ENCODE measurements around the gene GALNT5.

Gene GALNT5

DNA sequence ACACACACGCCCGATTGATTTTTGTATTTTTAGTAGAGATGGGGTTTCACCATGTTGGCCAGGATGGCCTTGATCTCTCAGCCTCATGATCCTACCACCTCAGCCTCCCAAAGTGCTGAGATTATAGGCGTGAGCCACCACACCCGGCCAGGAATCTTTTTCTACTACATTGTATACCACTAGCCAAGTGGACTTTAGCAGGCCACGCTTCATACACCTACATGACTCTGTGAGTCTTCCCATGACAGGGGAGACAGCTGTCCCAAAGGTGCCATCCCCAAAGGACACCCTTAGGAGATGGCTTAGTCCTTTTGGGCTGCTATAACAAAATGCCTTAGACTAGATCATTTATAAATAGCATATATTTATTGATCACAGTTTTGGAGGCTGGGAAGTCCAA is 35.3 kb downstream of the GALNT5 start:
- no peaks in the 10 kb centered on the region for H3K9me3 ChIP-seq (ENCODE audit: control insufficient read depth, insufficient read depth, low read length)
- H3K9ac ChIP-seq (ENCODE audit: low read depth, low read length): no peak overlapping the region
- no peaks in the 10 kb centered on the region for H3K36me3 ChIP-seq (ENCODE audit: control insufficient read depth, insufficient read depth, low read length)
- no peaks in the 10 kb centered on the region for H3K27me3 ChIP-seq (ENCODE audit: control insufficient read depth, insufficient read depth, low read length)
- no peaks in the 10 kb centered on the region for H3K4me1 ChIP-seq (ENCODE audit: control insufficient read depth, insufficient read depth, low read length)
- H3K27ac ChIP-seq (ENCODE audit: low read depth, low read length): no peak overlapping the region
- H3K4me3 ChIP-seq (ENCODE audit: low read depth, low read length): no peak overlapping the region

GRCh38 chr2:157296490-157296889 is 39.0 kb downstream of the GALNT5 start:
- Histone ChIP-seq H3K9me3 (ENCODE audit: control insufficient read depth, insufficient read depth, low read length) (no peaks in the 10 kb centered on the region), H3K4me1 (ENCODE audit: control insufficient read depth, insufficient read depth, low read length) (no peaks in the 10 kb centered on the region), H3K27ac (ENCODE audit: low read depth, low read length) (no peak overlapping the region), H3K9ac (ENCODE audit: low read depth, low read length) (no peak overlapping the region), H3K4me3 (ENCODE audit: low read depth, low read length) (no peak overlapping the region), H3K36me3 (ENCODE audit: control insufficient read depth, insufficient read depth, low read length) (no peaks in the 10 kb centered on the region), H3K27me3 (ENCODE audit: control insufficient read depth, insufficient read depth, low read length) (no peaks in the 10 kb centered on the region)

GRCh38 chr2:157296958-157297357 is 39.5 kb downstream of the GALNT5 start:
- Histone ChIP-seq H3K9ac (ENCODE audit: low read depth, low read length) (no peak overlapping the region), H3K36me3 (ENCODE audit: control insufficient read depth, insufficient read depth, low read length) (no peaks in the 10 kb centered on the region), H3K4me3 (ENCODE audit: low read depth, low read length) (no peak overlapping the region), H3K4me1 (ENCODE audit: control insufficient read depth, insufficient read depth, low read length) (no peaks in the 10 kb centered on the region), H3K27me3 (ENCODE audit: control insufficient read depth, insufficient read depth, low read length) (no peaks in the 10 kb centered on the region), H3K9me3 (ENCODE audit: control insufficient read depth, insufficient read depth, low read length) (no peaks in the 10 kb centered on the region), H3K27ac (ENCODE audit: low read depth, low read length) (no peak overlapping the region)

DNA sequence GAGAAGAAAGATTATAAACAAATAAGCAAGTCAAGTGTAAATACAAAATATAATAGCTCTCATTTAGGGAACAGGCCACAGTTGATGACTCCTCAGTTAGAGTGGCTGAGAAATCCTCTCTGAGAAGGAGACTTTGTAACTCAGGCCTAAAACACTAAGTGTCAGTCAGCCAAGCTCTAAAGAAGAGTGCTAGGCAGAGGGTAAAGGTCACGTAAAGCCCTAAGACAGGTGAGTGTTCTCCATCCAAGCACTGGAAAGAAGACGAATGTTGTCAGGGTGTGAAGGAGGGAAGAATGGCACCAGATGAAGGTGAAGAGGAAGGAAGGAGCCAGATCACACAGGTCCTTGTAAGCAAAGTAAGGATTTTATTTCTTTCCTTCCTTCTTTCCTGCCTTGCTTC is 43.8 kb downstream of the GALNT5 start:
- H3K4me1 ChIP-seq (ENCODE audit: control insufficient read depth, insufficient read depth, low read length): no peaks in the 10 kb centered on the region
- H3K27ac ChIP-seq (ENCODE audit: low read depth, low read length): no peak overlapping the region
- no peaks in the 10 kb centered on the region for H3K9me3 ChIP-seq (ENCODE audit: control insufficient read depth, insufficient read depth, low read length)
- H3K4me3 ChIP-seq (ENCODE audit: low read depth, low read length): no peak overlapping the region
- no peaks in the 10 kb centered on the region for H3K36me3 ChIP-seq (ENCODE audit: control insufficient read depth, insufficient read depth, low read length)
- H3K9ac ChIP-seq (ENCODE audit: low read depth, low read length): no peak overlapping the region
- no peaks in the 10 kb centered on the region for H3K27me3 ChIP-seq (ENCODE audit: control insufficient read depth, insufficient read depth, low read length)

DNA sequence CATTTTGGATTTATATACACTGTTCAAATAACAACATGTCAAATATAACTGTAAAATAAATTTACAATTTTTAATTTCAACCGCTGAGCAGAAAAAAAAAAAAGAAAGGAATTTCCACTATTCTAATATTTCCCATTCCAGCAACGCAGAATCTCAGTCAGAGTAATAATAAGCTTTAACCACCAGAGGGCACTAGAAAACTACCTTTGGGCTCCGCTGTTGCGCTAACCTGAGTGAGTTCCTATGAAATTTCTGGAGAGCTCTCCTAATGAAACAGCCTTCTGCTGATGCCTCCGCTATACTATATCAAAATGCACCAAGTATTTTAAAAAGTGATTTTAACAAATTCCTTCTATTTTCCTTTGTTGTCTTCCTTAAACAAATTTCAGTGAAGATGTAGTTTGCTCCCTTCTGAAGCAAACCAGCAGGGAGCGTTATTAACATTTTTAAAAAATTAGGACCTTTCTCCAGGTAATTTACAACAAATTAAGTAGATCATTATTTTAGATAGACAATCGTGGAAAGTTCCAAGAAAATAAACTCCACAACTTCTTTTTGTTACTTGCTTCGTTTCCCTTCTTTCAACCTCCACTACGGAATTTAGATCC is 45.1 kb downstream of the GALNT5 start:
- no peaks in the 10 kb centered on the region for H3K36me3 ChIP-seq (ENCODE audit: control insufficient read depth, insufficient read depth, low read length)
- no peak overlapping the region for H3K4me3 ChIP-seq (ENCODE audit: low read depth, low read length)
- H3K27me3 ChIP-seq (ENCODE audit: control insufficient read depth, insufficient read depth, low read length): no peaks in the 10 kb centered on the region
- H3K27ac ChIP-seq (ENCODE audit: low read depth, low read length): no peak overlapping the region
- peaks cover 8% of the 10 kb centered on the region; the same call in 1 of the 2 replicates for H3K4me1 ChIP-seq (ENCODE audit: control insufficient read depth, insufficient read depth, low read length)
- H3K9me3 ChIP-seq (ENCODE audit: control insufficient read depth, insufficient read depth, low read length): no peaks in the 10 kb centered on the region
- H3K9ac ChIP-seq (ENCODE audit: low read depth, low read length): no peak overlapping the region

DNA sequence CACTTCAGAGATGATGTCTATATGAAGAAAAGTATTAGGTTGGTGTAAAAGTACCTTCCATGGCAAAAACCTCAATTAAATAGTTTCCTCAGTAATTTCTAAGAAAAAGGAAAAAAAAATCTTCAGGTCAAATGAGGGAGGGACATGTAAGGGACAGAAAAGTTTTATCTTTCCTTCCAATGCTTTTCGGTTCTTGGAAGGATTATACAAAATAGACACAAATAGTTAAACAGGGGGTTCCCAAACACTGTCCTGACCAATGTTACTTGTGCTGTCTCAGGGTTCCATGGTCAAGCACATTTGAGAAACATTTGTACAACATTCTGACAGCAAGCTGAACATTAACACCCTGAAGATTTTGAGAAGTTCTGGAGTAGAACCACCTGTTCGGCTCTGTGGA is 46.1 kb downstream of the GALNT5 start:
- Histone ChIP-seq H3K9ac (ENCODE audit: low read depth, low read length) (no peak overlapping the region), H3K27me3 (ENCODE audit: control insufficient read depth, insufficient read depth, low read length) (no peaks in the 10 kb centered on the region), H3K4me1 (ENCODE audit: control insufficient read depth, insufficient read depth, low read length) (peaks cover 8% of the 10 kb centered on the region; the same call in 1 of the 2 replicates), H3K36me3 (ENCODE audit: control insufficient read depth, insufficient read depth, low read length) (no peaks in the 10 kb centered on the region), H3K4me3 (ENCODE audit: low read depth, low read length) (no peak overlapping the region), H3K9me3 (ENCODE audit: control insufficient read depth, insufficient read depth, low read length) (no peaks in the 10 kb centered on the region), H3K27ac (ENCODE audit: low read depth, low read length) (no peak overlapping the region)

- Histone ChIP-seq H3K4me1 (ENCODE audit: control insufficient read depth, insufficient read depth, low read length) (peaks cover 17% of the 10 kb centered on the region), H3K9ac (ENCODE audit: low read depth, low read length) (no peak overlapping the region), H3K36me3 (ENCODE audit: control insufficient read depth, insufficient read depth, low read length) (no peaks in the 10 kb centered on the region), H3K27ac (ENCODE audit: low read depth, low read length) (no peak overlapping the region), H3K4me3 (ENCODE audit: low read depth, low read length) (no peak overlapping the region), H3K9me3 (ENCODE audit: control insufficient read depth, insufficient read depth, low read length) (no peaks in the 10 kb centered on the region), H3K27me3 (ENCODE audit: control insufficient read depth, insufficient read depth, low read length) (no peaks in the 10 kb centered on the region)
Observed at GRCh38 chr2:157304811-157305722, 47.6 kb downstream of the GALNT5 start.

GRCh38 chr2:157305723-157306110 is 48.2 kb downstream of the GALNT5 start:
- Histone ChIP-seq H3K4me1 (ENCODE audit: control insufficient read depth, insufficient read depth, low read length) (peaks cover 17% of the 10 kb centered on the region), H3K9me3 (ENCODE audit: control insufficient read depth, insufficient read depth, low read length) (no peaks in the 10 kb centered on the region), H3K27ac (ENCODE audit: low read depth, low read length) (no peak overlapping the region), H3K36me3 (ENCODE audit: control insufficient read depth, insufficient read depth, low read length) (no peaks in the 10 kb centered on the region), H3K4me3 (ENCODE audit: low read depth, low read length) (no peak overlapping the region), H3K27me3 (ENCODE audit: control insufficient read depth, insufficient read depth, low read length) (no peaks in the 10 kb centered on the region), H3K9ac (ENCODE audit: low read depth, low read length) (no peak overlapping the region)

DNA sequence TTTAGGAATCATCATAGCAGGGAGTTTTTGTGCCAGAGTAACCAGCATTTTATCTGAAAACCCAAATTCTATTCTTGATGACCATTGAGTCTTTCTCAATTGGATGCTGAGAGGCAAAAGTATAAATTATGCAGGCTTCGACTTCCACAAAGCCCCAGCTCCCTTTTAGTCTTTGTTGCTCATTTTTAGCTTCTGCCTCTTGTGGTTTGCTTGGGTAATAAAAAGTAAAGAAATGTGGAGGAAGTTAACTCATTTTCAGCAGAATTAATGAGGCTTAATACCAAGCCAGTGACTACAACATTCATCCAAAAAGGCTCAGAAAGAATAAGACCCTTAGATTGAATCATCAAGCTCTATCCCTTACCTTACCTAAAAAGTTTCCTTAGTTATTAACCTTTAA is 49.5 kb downstream of the GALNT5 start:
- Histone ChIP-seq H3K36me3 (ENCODE audit: control insufficient read depth, insufficient read depth, low read length) (no peaks in the 10 kb centered on the region), H3K27me3 (ENCODE audit: control insufficient read depth, insufficient read depth, low read length) (no peaks in the 10 kb centered on the region), H3K4me3 (ENCODE audit: low read depth, low read length) (no peak overlapping the region), H3K9me3 (ENCODE audit: control insufficient read depth, insufficient read depth, low read length) (no peaks in the 10 kb centered on the region), H3K4me1 (ENCODE audit: control insufficient read depth, insufficient read depth, low read length) (peaks cover 17% of the 10 kb centered on the region), H3K27ac (ENCODE audit: low read depth, low read length) (no peak overlapping the region), H3K9ac (ENCODE audit: low read depth, low read length) (no peak overlapping the region)

DNA sequence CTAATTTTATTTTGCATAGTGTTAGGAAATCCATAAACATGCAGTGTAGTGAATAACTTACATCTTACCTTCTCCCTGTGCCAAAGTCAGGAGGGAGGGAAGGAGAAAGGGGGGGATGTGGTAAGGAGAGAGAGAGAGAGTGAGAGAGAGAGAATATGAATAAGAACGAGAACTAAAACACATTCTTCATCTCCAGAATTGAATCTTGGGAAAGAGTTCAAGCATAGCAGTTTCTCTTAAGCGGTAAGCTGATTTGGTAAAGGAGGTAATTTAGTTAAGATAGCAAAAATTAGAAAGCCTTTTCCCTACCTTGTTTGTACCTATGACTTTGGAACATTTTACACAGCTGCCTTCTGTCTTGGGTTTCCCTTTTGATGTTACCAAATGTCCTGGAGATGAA is 52.4 kb downstream of the GALNT5 start:
- no peak overlapping the region for H3K9ac ChIP-seq (ENCODE audit: low read depth, low read length)
- peaks cover 17% of the 10 kb centered on the region for H3K4me1 ChIP-seq (ENCODE audit: control insufficient read depth, insufficient read depth, low read length)
- no peaks in the 10 kb centered on the region for H3K9me3 ChIP-seq (ENCODE audit: control insufficient read depth, insufficient read depth, low read length)
- H3K27me3 ChIP-seq (ENCODE audit: control insufficient read depth, insufficient read depth, low read length): no peaks in the 10 kb centered on the region
- H3K27ac ChIP-seq (ENCODE audit: low read depth, low read length): no peak overlapping the region
- no peak overlapping the region for H3K4me3 ChIP-seq (ENCODE audit: low read depth, low read length)
- no peaks in the 10 kb centered on the region for H3K36me3 ChIP-seq (ENCODE audit: control insufficient read depth, insufficient read depth, low read length)

DNA sequence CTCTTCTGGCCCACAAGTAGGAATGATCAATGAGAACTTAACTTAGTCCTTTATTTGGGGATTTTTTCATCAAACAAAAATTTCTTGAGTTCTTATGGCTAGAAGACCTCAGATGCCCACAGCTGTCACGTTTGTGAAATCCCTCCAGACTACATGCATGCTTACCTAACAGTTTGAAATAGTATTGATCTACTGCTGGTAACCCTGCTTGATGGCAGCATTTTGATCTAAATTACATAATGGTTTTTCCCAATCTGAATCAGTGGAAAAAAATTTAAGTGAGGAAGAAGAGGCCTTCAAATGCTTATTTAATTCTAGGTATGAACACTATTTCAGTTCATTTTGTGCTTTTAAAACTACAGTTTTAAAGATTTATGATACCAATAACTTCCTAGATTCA is 54.2 kb downstream of the GALNT5 start:
- peaks cover 29% of the 10 kb centered on the region for H3K4me1 ChIP-seq (ENCODE audit: control insufficient read depth, insufficient read depth, low read length)
- no peak overlapping the region for H3K9ac ChIP-seq (ENCODE audit: low read depth, low read length)
- H3K27ac ChIP-seq (ENCODE audit: low read depth, low read length): no peak overlapping the region
- H3K9me3 ChIP-seq (ENCODE audit: control insufficient read depth, insufficient read depth, low read length): no peaks in the 10 kb centered on the region
- no peaks in the 10 kb centered on the region for H3K36me3 ChIP-seq (ENCODE audit: control insufficient read depth, insufficient read depth, low read length)
- no peak overlapping the region for H3K4me3 ChIP-seq (ENCODE audit: low read depth, low read length)
- H3K27me3 ChIP-seq (ENCODE audit: control insufficient read depth, insufficient read depth, low read length): no peaks in the 10 kb centered on the region

Data from HUES48 (cell line).